Mesothelial cell of epicardium (in vitro differentiated cells): ENCODE data around the gene LAMB1. TPM values are rescaled to one million over a fixed set of nuclear protein-coding genes. Genes with fewer than 3 reads are reported as not detected.
A peak's percentile ranks its signal among the peaks of the same experiment; 100 is the strongest.

ENCODE experiments used
- DNase-seq, 2 experiments: peaks; one replicate each; pipeline ENCODE4 v3.0.0; 2021; ENCODE audit warnings: low spot score in 2 of 2; ENCODE audit not compliant: unreplicated experiment in 2 of 2
- H3K27ac Mint-ChIP-seq: 2 replicates; pipeline ENCODE4 v1.8.0; 2021; ENCODE audit warnings: mixed read lengths
- H3K27me3 Mint-ChIP-seq: 2 replicates; pipeline ENCODE4 v1.8.0; 2021; ENCODE audit warnings: low read depth, mixed read lengths
- H3K36me3 Mint-ChIP-seq: 2 replicates; pipeline ENCODE4 v1.8.0; 2021; ENCODE audit warnings: mixed read lengths
- H3K4me1 Mint-ChIP-seq: 2 replicates; pipeline ENCODE4 v1.8.0; 2021; ENCODE audit warnings: mixed read lengths
- H3K4me3 Mint-ChIP-seq: 2 replicates; pipeline ENCODE4 v1.8.0; 2021; ENCODE audit warnings: mild to moderate bottlenecking, moderate library complexity, mixed read lengths
- H3K9me3 Mint-ChIP-seq: 2 replicates; pipeline ENCODE4 v1.8.0; 2021; ENCODE audit warnings: mixed read lengths
- CTCF ChIP-seq: fragments of 200-600 bp; sonication (generic); IDR thresholded peaks from one replicate; pipeline ENCODE4 v1.5.0; 2021; ENCODE audit warnings: antibody characterized with exemption; ENCODE audit not compliant: unreplicated experiment
- total RNA-seq: library from RNA; stranded (reverse); gene quantifications from 3 replicates; pipeline ENCODE4 v1.2.1, GENCODE V29; 2021

Gene LAMB1
- total RNA-seq, 1 donor from 2014 or later: 593 TPM

DNA sequence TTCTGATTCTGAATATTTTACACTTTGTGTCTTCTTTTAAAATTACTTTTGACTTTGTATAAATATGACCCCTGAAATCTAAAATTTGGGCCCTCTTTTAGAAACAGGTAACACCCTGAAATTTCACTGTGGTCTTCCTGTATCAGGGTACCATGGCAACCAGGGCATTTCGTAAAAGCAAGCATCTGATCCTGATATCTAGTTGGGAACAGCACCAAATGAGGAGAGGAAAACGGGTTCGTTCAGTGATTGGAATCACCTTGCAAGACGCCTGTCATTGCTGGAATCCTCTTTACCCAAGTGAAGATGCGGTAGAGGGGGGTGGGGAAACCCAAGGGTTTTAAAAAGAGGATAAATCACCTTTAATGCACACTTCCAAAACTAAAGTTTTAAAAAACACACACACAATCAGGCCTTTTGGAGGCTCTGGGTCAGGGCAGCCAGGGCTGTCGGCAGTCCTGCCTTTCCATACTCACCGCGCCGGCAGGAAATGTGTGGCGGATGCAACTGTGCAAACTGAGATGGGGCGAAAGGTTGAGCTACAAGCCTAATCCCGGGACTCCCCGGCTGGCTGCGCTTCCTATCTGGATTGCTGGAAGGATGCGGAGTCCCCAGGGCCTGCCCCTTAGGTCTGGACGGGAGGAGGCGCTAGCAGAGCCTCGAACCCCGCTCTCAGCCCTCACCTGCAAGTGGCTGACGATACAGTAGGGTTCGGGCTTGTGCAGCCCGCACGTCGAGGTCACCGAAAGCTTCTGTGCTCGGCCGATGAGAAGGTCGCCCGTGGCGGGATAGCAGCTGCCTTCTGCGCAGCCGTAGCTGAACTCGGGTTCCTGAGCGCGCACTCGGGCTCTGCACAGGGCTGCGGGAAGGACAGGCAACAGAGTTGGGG is 1.8 kb downstream of the LAMB1 start:
- no peaks in the 10 kb centered on the region for H3K27me3 Mint-ChIP-seq
- H3K27ac Mint-ChIP-seq: peak overlapping the region; percentile 76
- DNase-seq: no peak
- peaks cover 64% of the 10 kb centered on the region for H3K4me1 Mint-ChIP-seq
- no peak for TF ChIP-seq CTCF
- H3K4me3 Mint-ChIP-seq: peak overlapping the region; percentile 85
- no peaks in the 10 kb centered on the region for H3K9me3 Mint-ChIP-seq
- peaks cover 8% of the 10 kb centered on the region for H3K36me3 Mint-ChIP-seq

DNA sequence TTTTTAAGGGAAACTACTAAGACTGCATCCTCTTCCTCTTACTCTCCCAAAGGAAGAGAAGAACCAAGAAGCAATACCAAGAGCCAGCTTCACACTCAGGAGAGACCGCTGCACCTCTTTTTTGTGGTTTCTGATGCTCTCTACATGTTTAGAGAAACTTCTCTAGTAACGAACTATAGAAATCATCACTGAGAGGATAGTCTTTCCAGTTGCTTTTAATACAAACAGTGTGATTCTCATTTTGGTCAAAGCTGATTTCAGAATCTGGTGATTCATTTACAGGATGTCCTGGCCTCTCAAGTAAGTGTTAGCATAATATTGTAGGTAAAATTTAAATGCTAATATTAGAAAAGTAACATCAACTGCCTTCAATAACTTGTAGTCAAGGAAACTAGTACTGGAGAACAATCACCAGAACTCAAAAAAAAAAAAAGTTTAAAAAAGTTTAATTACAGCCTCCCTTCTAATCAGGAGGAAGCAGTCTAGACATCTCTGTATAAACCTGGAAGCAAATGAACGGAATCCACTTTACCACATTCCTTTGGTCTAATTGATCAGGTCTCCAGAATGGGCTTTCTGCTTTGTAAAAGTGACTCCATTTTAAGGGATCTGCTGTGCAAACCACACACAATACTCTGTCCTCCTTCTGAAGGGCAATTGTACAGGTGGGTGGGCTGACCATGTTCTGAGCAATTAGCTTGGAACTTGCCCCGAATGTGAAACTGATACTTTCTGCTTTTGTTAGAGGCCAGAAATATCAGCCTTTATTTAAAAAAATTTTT is 3.0 kb downstream of the LAMB1 start:
- Mint-ChIP-seq H3K4me1 (peaks cover 72% of the 10 kb centered on the region), H3K27ac (peak overlapping the region; percentile 82), H3K36me3 (peaks cover 8% of the 10 kb centered on the region), H3K27me3 (no peaks in the 10 kb centered on the region), H3K9me3 (no peaks in the 10 kb centered on the region), H3K4me3 (peak overlapping the region; percentile 46)
- no peak for TF ChIP-seq CTCF
- no peak for DNase-seq

GRCh38 chr7:107998660-107999480 is 4.1 kb downstream of the LAMB1 start:
- Mint-ChIP-seq H3K4me3 (peak overlapping the region; percentile 46), H3K4me1 (peaks cover 70% of the 10 kb centered on the region), H3K9me3 (no peaks in the 10 kb centered on the region), H3K27ac (peak overlapping the region; percentile 82), H3K36me3 (peaks cover 15% of the 10 kb centered on the region), H3K27me3 (no peaks in the 10 kb centered on the region)
- DNase-seq: no peak
- TF ChIP-seq CTCF: no peak

- TF ChIP-seq CTCF: no peak
- peaks cover 73% of the 10 kb centered on the region for H3K4me1 Mint-ChIP-seq
- H3K36me3 Mint-ChIP-seq: peaks cover 22% of the 10 kb centered on the region
- no peaks in the 10 kb centered on the region for H3K27me3 Mint-ChIP-seq
- H3K9me3 Mint-ChIP-seq: no peaks in the 10 kb centered on the region
- H3K4me3 Mint-ChIP-seq: peak overlapping the region; percentile 46
- DNase-seq: no peak
- H3K27ac Mint-ChIP-seq: peak overlapping the region; percentile 11
Observed at GRCh38 chr7:107998150-107998549, 4.8 kb downstream of the LAMB1 start.
